ENCODE results near the gene CEP250. TPM values are rescaled to one million over a fixed set of nuclear protein-coding genes. Genes with fewer than 3 reads are reported as not detected.

Gene CEP250
- total RNA-seq, 1 experiment from 2014 or later: 42.3 TPM

- Histone ChIP-seq H3K36me3 (ENCODE audit: control insufficient read depth in 1 of 2, insufficient read depth in 2 of 2, low read length in 2 of 2) (peaks cover 10 to 21% of the 10 kb centered on the region in 2 experiments; a peak in 3 of 4 replicates), H3K4me3 (replicated peaks in 1 of 2; ENCODE audit: low read depth in 1 of 2, low read length in 2 of 2) (no peak overlapping the region), H3K4me1 (ENCODE audit: control insufficient read depth in 1 of 2, insufficient read depth in 2 of 2, low read length in 2 of 2) (peaks cover 0 to 16% of the 10 kb centered on the region in 2 experiments; a peak in 2 of 4 replicates), H3K27me3 (ENCODE audit: insufficient read depth, low read length) (no peaks in the 10 kb centered on the region), H3K79me2 (ENCODE audit: insufficient read depth, low read length) (peaks cover 72% of the 10 kb centered on the region), H3K9me2 (ENCODE audit: insufficient read depth) (no peaks in the 10 kb centered on the region), H4K20me1 (ENCODE audit: insufficient read depth) (0 out of 2 replicates have a peak, but pooled peaks cover 6% of the 10 kb centered on the region), H3K27ac (ENCODE audit: low read depth, low read length) (no peak overlapping the region), H3K9ac (ENCODE audit: low read length) (no peak overlapping the region), H2AFZ (ENCODE audit: low read depth, low read length, poor library complexity, severe bottlenecking) (no peak overlapping the region), H3K4me2 (ENCODE audit: low read length) (no peak overlapping the region), H3K9me3 (ENCODE audit: control insufficient read depth in 1 of 2, insufficient read depth in 1 of 2, low read depth in 1 of 2, low read length in 2 of 2) (no peaks in the 10 kb centered on the region)
- TF ChIP-seq EGR1 (IDR thresholded peaks at IDR 0.05; ENCODE audit: low read depth): no peak
- no peak for TF ChIP-seq POLR2AphosphoS5 (IDR thresholded peaks at IDR 0.05; ENCODE audit: low read depth, low read length)
- no peak for TF ChIP-seq CTCF (IDR thresholded peaks at IDR 0.05 in 2 of 3, conservative IDR thresholded peaks at IDR 0.05 in 1 of 3; ENCODE audit: borderline replicate concordance in 1 of 3, insufficient read depth in 1 of 3, low read depth in 2 of 3, low read length in 2 of 3)
- no peak for TF ChIP-seq REST (IDR thresholded peaks at IDR 0.05; ENCODE audit: low read depth)
- TF ChIP-seq CBX3 (IDR thresholded peaks at IDR 0.05; ENCODE audit: low read depth): no peak
- TF ChIP-seq ZBTB33 (IDR thresholded peaks at IDR 0.05; ENCODE audit: extremely low read depth, insufficient replicate concordance, low read length): no peak
- no peak for TF ChIP-seq TCF7L2 (IDR thresholded peaks at IDR 0.05; ENCODE audit: borderline replicate concordance, extremely low read depth, insufficient read depth, insufficient read length)
- TF ChIP-seq SRF (IDR thresholded peaks at IDR 0.05; ENCODE audit: low read depth): no peak
- no peak for TF ChIP-seq POLR2A (IDR thresholded peaks at IDR 0.05; ENCODE audit: borderline replicate concordance, extremely low read depth, insufficient read depth, insufficient read length)
- no peak for TF ChIP-seq EZH2 (IDR thresholded peaks at IDR 0.05)
- TF ChIP-seq YY1 (IDR thresholded peaks at IDR 0.05; ENCODE audit: extremely low read depth, insufficient replicate concordance, low read depth, low read length): no peak
- no peak for TF ChIP-seq ZNF274 (IDR thresholded peaks at IDR 0.05; ENCODE audit: low read depth, low read length)
- no peak for TF ChIP-seq MAX (IDR thresholded peaks at IDR 0.05)
- TF ChIP-seq ELF1 (IDR thresholded peaks at IDR 0.05; ENCODE audit: borderline replicate concordance, low read depth): no peak
- no peak for TF ChIP-seq SP1 (IDR thresholded peaks at IDR 0.05; ENCODE audit: low read depth)
- TF ChIP-seq CEBPB (IDR thresholded peaks at IDR 0.05; ENCODE audit: low read depth): no peak
- TF ChIP-seq FOSL1 (IDR thresholded peaks at IDR 0.05; ENCODE audit: low read depth): no peak
- TF ChIP-seq EZH2phosphoT487 (IDR thresholded peaks at IDR 0.05; ENCODE audit: borderline replicate concordance): no peak
- TF ChIP-seq RAD21 (IDR thresholded peaks at IDR 0.05; ENCODE audit: low read depth): no peak
- no peak for TF ChIP-seq SIN3A (IDR thresholded peaks at IDR 0.05; ENCODE audit: low read depth)
- no TSS peak for BruUV-seq (replicated peaks)
- intact Hi-C loops (cut with micrococcal nuclease): no loop called here
- no peak for DNase-seq (ENCODE audit: low read depth, low spot score)
- ChIA-PET CTCF (no interaction called here), RAD21 (ENCODE audit: low non-redundant PET in 1 of 2, low total read pairs in 2 of 2, uncharacterized antibody in 2 of 2, unreplicated experiment in 2 of 2) (no interaction called here), POLR2A (no interaction called here)
- ATAC-seq: no peak
Measured at GRCh38 chr20:35409542-35409941, 45.9 kb upstream of the CEP250 start.

Measured in HCT116 (cell line).